ENCODE measurements around the gene NUDT5. TPM values are rescaled to one million over a fixed set of nuclear protein-coding genes. Genes with fewer than 3 reads are reported as not detected.

The NUDT5 gene
- total and polyA plus RNA-seq, 2 of the 8 experiments (the other 6 are each of a cell fraction or from before 2014, with no cell fraction given): 130 to 134 TPM

DNA sequence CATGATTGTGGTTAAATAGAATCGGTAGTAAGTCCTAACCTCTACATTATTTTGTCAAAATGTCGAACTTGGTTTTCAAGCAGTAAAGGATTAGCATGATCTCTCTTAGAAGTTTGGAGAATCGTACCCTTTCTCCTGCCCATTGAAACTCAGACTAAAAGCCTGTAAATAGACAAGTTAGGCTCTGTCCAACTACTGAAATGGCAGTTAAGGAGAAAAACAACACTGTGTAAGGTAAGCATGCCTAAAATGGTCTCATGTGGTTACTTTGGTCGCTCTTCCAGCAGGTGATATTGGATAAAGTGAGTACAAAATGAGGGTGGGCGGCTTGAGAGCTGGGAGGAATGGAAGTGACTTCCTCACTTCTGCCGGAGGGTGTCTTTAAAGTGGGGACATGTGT lies 41.2 kb downstream of the NUDT5 start:
- Histone ChIP-seq H3K23me2 (ENCODE audit: low read depth, low read length) (no peaks in the 10 kb centered on the region), H2BK5ac (ENCODE audit: low read depth, low read length) (no peak overlapping the region), H3K79me2 (ENCODE audit: control insufficient read depth in 1 of 2, insufficient read depth in 2 of 2, low read length in 2 of 2) (no peaks in the 10 kb centered on the region), H3K56ac (replicated peaks; ENCODE audit: insufficient read length, low read depth, low read length) (no peak overlapping the region), H3K9me3 (ENCODE audit: insufficient read depth in 2 of 2, low read depth in 1 of 2, low read length in 1 of 2) (no peaks in the 10 kb centered on the region), H4K5ac (ENCODE audit: insufficient read length, low read depth, low read length) (no peak overlapping the region), H3K4me2 (ENCODE audit: insufficient read depth in 1 of 2, low read depth in 2 of 2, low read length in 2 of 2) (no peak overlapping the region), H3K27me3 (replicated peaks in 1 of 4; ENCODE audit: control insufficient read depth in 3 of 4, extremely low read depth in 1 of 4, insufficient read depth in 3 of 4, low read length in 3 of 4) (peaks cover 0 to 1% (median 0%) of the 10 kb centered on the region in 4 experiments; a peak in 1 of 7 replicates), H3K79me1 (ENCODE audit: low read depth, low read length) (no peaks in the 10 kb centered on the region), H2BK15ac (ENCODE audit: low read length) (no peak overlapping the region), H3K4me1 (replicated peaks in 1 of 4; ENCODE audit: control insufficient read depth in 3 of 4, insufficient read depth in 4 of 4, low read length in 3 of 4) (no peaks in the 10 kb centered on the region), H4K8ac (ENCODE audit: extremely low read depth, insufficient read depth, low read length) (no peak overlapping the region), H4K20me1 (replicated peaks in 1 of 2; ENCODE audit: control insufficient read depth in 1 of 2, insufficient read depth in 2 of 2, low read length in 2 of 2) (no peaks in the 10 kb centered on the region), H3K27ac (ENCODE audit: low read depth, low read length) (no peak overlapping the region), H2BK20ac (ENCODE audit: low read length) (no peak overlapping the region), H3K4ac (replicated peaks; ENCODE audit: insufficient read length, low read depth, low read length) (no peak overlapping the region), H3K9ac (replicated peaks in 1 of 4; ENCODE audit: extremely low read depth in 1 of 4, low read depth in 3 of 4, low read length in 3 of 4) (no peak overlapping the region), H3K18ac (ENCODE audit: extremely low read depth, low read length) (no peak overlapping the region), H3K14ac (ENCODE audit: insufficient read length) (no peak overlapping the region), H3K4me3 (ENCODE audit: extremely low read depth in 1 of 4, insufficient read depth in 2 of 4, low read depth in 3 of 4, low read length in 4 of 4) (no peak overlapping the region), H3K36me3 (ENCODE audit: control insufficient read depth in 2 of 4, insufficient read depth in 4 of 4, low read length in 3 of 4) (peaks cover 0 to 5% (median 0%) of the 10 kb centered on the region in 4 experiments; a peak in 3 of 8 replicates), H3K23ac (ENCODE audit: insufficient read length) (no peak overlapping the region), H2BK120ac (replicated peaks; ENCODE audit: low read depth, low read length) (no peak overlapping the region), H2AFZ (ENCODE audit: low read length) (no peak overlapping the region), H2AK5ac (ENCODE audit: low read depth, low read length) (no peak overlapping the region), H4K91ac (replicated peaks; ENCODE audit: insufficient read length, low read length) (no peak overlapping the region), H2BK12ac (ENCODE audit: low read depth, low read length) (no peak overlapping the region)
- POLR2A ChIA-PET (ENCODE audit: partially characterized antibody): no interaction called here
- CTCF ChIA-PET (ENCODE audit: partially characterized antibody): no interaction called here
- no peak for FAIRE-seq
- 90% methylated on average over 6 of the region's 6 CpGs; no CpG with 5 or more reads in 1 of the 2 experiments for WGBS, 2 experiments (ENCODE audit: extremely low coverage in 1 of 2, insufficient coverage in 1 of 2, insufficient read length in 1 of 2, insufficient replicate concordance in 2 of 2, low coverage in 1 of 2, low lambda C conversion rate in 2 of 2, missing lambda C conversion rate in 1 of 2)
- no peak for DNase-seq (ENCODE audit: low read depth in 1 of 2, low spot score in 2 of 2)
- TF ChIP-seq SUZ12 (IDR thresholded peaks at IDR 0.05; ENCODE audit: low read length): no peak

Data from H1 (cell line).